Suprapubic skin (tissue), 4 donors: Measurements from ENCODE around the gene ADK. TPM values are rescaled to one million over a fixed set of nuclear protein-coding genes. Genes with fewer than 3 reads are reported as not detected.

Source experiments
- DNase-seq, 2 donors: peaks; one replicate each; pipeline ENCODE4 v3.0.0-alpha.2; 2019; ENCODE audit warnings: low spot score in 2 of 2
- H3K27ac ChIP-seq: fragments of 200-600 bp; sonication (generic); one replicate; pipeline ENCODE4 v1.5.1; 2019
- H3K27me3 ChIP-seq: fragments of 200-600 bp; sonication (generic); one replicate; pipeline ENCODE4 v1.5.1; 2019
- H3K36me3 ChIP-seq: fragments of 200-600 bp; sonication (generic); one replicate; pipeline ENCODE4 v1.5.1; 2019
- H3K4me1 ChIP-seq: fragments of 200-600 bp; sonication (generic); one replicate; pipeline ENCODE4 v1.5.1; 2019
- H3K4me3 ChIP-seq: fragments of 200-600 bp; sonication (generic); one replicate; pipeline ENCODE4 v1.5.1; 2019; ENCODE audit warnings: mild to moderate bottlenecking
- H3K9me3 ChIP-seq: fragments of 200-600 bp; sonication (generic); one replicate; pipeline ENCODE4 v1.5.1; 2019
- CTCF ChIP-seq, 2 donors: fragments of 200-600 bp in 1 of 2; fragments of 450-650 bp in 1 of 2; sonication (generic) in 1 of 2; IDR thresholded peaks; one replicate each; pipeline ENCODE4 v1.5.1; 2016 to 2019; ENCODE audit warnings: antibody characterized with exemption in 2 of 2, mild to moderate bottlenecking in 1 of 2, moderate library complexity in 1 of 2
- EP300 ChIP-seq: sonication (generic); formaldehyde crosslinking; IDR thresholded peaks from one replicate; pipeline ENCODE4 v1.6.1; 2017; ENCODE audit warnings: antibody characterized with exemption
- POLR2A ChIP-seq, 2 donors: fragments of 450-650 bp; IDR thresholded peaks; one replicate each; pipeline ENCODE4 v1.6.1; 2017; ENCODE audit warnings: antibody characterized with exemption in 2 of 2, mild to moderate bottlenecking in 2 of 2, moderate library complexity in 2 of 2
- POLR2AphosphoS5 ChIP-seq, 3 donors: sonication (generic); formaldehyde crosslinking; IDR thresholded peaks; one replicate each; pipeline ENCODE4 v1.6.1; 2017; ENCODE audit warnings: antibody characterized with exemption in 3 of 3
- WGBS: methylation state at CpG from one replicate; pipeline ENCODE4 v1.1.5; 2018; 5-methylcytosine and 5-hydroxymethylcytosine counted together
- total RNA-seq, 4 donors: library from RNA; depleted of rRNA; stranded (reverse); fragments of >200 nt; gene quantifications; one replicate each; pipeline ENCODE4 v1.1.0, GENCODE V29; 2016

Gene ADK
- total RNA-seq, 4 donors from 2014 or later: 33.0 to 57.3 (median 48.0) TPM

- 95% methylated on average over 6 of the region's 6 CpGs for WGBS
- TF ChIP-seq CTCF (IDR thresholded peaks at IDR 0.05) (no peak), EP300 (no peak), POLR2A (IDR thresholded peaks at IDR 0.05) (no peak), POLR2AphosphoS5 (IDR thresholded peaks at IDR 0.05) (no peak)
- no peak for DNase-seq
- H3K4me1 ChIP-seq: peaks cover 4% of the 10 kb centered on the region
- no peaks in the 10 kb centered on the region for H3K36me3 ChIP-seq
- H3K27ac ChIP-seq: no peak overlapping the region
- H3K4me3 ChIP-seq: no peak overlapping the region
- H3K9me3 ChIP-seq: no peaks in the 10 kb centered on the region
- no peaks in the 10 kb centered on the region for H3K27me3 ChIP-seq
Measured at GRCh38 chr10:74752371-74753040, 601.5 kb downstream of the ADK start.

GRCh38 chr10:74753442-74754211 is 602.6 kb downstream of the ADK start:
- H3K27me3 ChIP-seq: no peaks in the 10 kb centered on the region
- peak in 1 of 2 donors; percentile 64 for DNase-seq
- H3K4me1 ChIP-seq: peaks cover 4% of the 10 kb centered on the region
- H3K4me3 ChIP-seq: no peak overlapping the region
- TF ChIP-seq POLR2A (IDR thresholded peaks at IDR 0.05) (no peak), CTCF (IDR thresholded peaks at IDR 0.05) (no peak), POLR2AphosphoS5 (IDR thresholded peaks at IDR 0.05) (no peak), EP300 (no peak)
- H3K27ac ChIP-seq: no peak overlapping the region
- H3K36me3 ChIP-seq: no peaks in the 10 kb centered on the region
- 54% methylated on average over 15 of the region's 17 CpGs for WGBS
- no peaks in the 10 kb centered on the region for H3K9me3 ChIP-seq

DNA sequence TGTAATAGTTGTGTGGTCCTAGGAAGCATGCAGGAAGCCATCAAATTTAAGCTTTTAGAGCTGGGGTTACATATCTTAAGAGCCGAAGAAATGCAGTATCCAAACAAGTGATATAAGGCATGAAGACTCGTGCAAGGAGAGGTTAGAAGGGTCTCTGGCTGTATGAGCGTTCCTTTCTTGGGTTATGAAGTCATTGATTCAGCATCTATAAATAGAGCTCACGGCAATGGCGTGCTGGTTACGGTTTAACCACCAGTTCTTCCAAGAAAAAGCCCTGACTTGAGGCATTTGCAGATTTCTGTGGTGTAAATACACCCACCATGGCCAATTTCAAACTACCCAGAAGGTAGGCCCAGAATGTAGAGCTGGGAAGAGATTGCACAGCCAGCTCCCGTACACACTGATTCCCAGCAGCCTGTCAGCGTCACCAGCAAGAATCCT is 603.4 kb downstream of the ADK start:
- DNase-seq: no peak
- WGBS: 87% methylated on average over 8 of the region's 8 CpGs
- H3K4me3 ChIP-seq: no peak overlapping the region

GRCh38 chr10:74755273-74755672 is 604.3 kb downstream of the ADK start:
- TF ChIP-seq EP300 (no peak), POLR2AphosphoS5 (IDR thresholded peaks at IDR 0.05) (no peak), CTCF (IDR thresholded peaks at IDR 0.05) (no peak)
- 89% methylated on average over 10 of the region's 10 CpGs for WGBS
- no peak for DNase-seq

More for the DNA sequence above, 603.4 kb downstream of the ADK start:
- Histone ChIP-seq H3K4me1 (peaks cover 4% of the 10 kb centered on the region), H3K36me3 (no peaks in the 10 kb centered on the region), H3K27me3 (no peaks in the 10 kb centered on the region), H3K9me3 (no peaks in the 10 kb centered on the region), H3K27ac (no peak overlapping the region)
- TF ChIP-seq POLR2AphosphoS5 (IDR thresholded peaks at IDR 0.05) (no peak), POLR2A (IDR thresholded peaks at IDR 0.05) (no peak), EP300 (no peak), CTCF (IDR thresholded peaks at IDR 0.05) (no peak)

More at GRCh38 chr10:74755273-74755672, 604.3 kb downstream of the ADK start:
- Histone ChIP-seq H3K27ac (no peak overlapping the region), H3K4me3 (no peak overlapping the region), H3K27me3 (no peaks in the 10 kb centered on the region), H3K9me3 (no peaks in the 10 kb centered on the region), H3K4me1 (peaks cover 4% of the 10 kb centered on the region), H3K36me3 (no peaks in the 10 kb centered on the region)

Other genes with a start within 250 kb of the ADK start
- gene PLAU, start 240.1 kb upstream of the ADK start, total RNA-seq: 10 to 100 TPM in 2 of 4 donors, 1 to 10 TPM in 2; 8.4 to 19.1 (median 10.8) TPM
- gene VCL, start 153.1 kb upstream of the ADK start, total RNA-seq: 10 to 100 TPM; 54.8 to 92.9 (median 64.7) TPM
- 10 to 100 TPM; 19.7 to 24.7 (median 21.1) TPM for gene AP3M1, start 393 bp upstream of the ADK start, total RNA-seq